GM12873 (cell line): ENCODE measurements around the gene NLRP1.
A peak's percentile ranks its signal among the peaks of the same experiment; 100 is the strongest.

Experiments used
- CTCF ChIP-seq: IDR thresholded peaks from 2 replicates; pipeline ENCODE4 v1.5.1; 2012; ENCODE audit warnings: low read depth, mild to moderate bottlenecking, moderate library complexity, low read length, control low read depth; ENCODE audit not compliant: insufficient read depth; ENCODE audit errors: missing control alignments

NLRP1 gene

GRCh38 chr17:5588584-5588983 is 4.3 kb upstream of the NLRP1 start:
- TF ChIP-seq CTCF = no peak

- peak; percentile 80 for TF ChIP-seq CTCF
These were observed 3.2 kb upstream of the NLRP1 start for GRCh38 chr17:5587438-5588032.

- TF ChIP-seq CTCF = no peak
These were observed 1.7 kb upstream of the NLRP1 start for GRCh38 chr17:5585836-5586521.

- TF ChIP-seq CTCF = no peak
These were observed 1.0 kb upstream of the NLRP1 start for GRCh38 chr17:5585287-5585794.

GRCh38 chr17:5583426-5584382 is 605 bp downstream of the NLRP1 start:
- TF ChIP-seq CTCF = peak; percentile 5

- no peak for TF ChIP-seq CTCF
These were observed 1.8 kb downstream of the NLRP1 start for GRCh38 chr17:5582209-5583185.
